HG03159 (cell line): Measurements from ENCODE around the gene MBOAT1.
"Not testable (repeated sequence)": the region's sequence is repeated elsewhere in the genome, so short reads cannot be mapped to it uniquely, and the experiment has no call there.

ENCODE experiments used
- ATAC-seq: cut with Tn5 transposase; IDR thresholded peaks from one replicate; pipeline ENCODE4 v1.9.1; 2021; ENCODE audit warnings: mild to moderate bottlenecking, moderate library complexity; ENCODE audit not compliant: unreplicated experiment

Gene MBOAT1

DNA sequence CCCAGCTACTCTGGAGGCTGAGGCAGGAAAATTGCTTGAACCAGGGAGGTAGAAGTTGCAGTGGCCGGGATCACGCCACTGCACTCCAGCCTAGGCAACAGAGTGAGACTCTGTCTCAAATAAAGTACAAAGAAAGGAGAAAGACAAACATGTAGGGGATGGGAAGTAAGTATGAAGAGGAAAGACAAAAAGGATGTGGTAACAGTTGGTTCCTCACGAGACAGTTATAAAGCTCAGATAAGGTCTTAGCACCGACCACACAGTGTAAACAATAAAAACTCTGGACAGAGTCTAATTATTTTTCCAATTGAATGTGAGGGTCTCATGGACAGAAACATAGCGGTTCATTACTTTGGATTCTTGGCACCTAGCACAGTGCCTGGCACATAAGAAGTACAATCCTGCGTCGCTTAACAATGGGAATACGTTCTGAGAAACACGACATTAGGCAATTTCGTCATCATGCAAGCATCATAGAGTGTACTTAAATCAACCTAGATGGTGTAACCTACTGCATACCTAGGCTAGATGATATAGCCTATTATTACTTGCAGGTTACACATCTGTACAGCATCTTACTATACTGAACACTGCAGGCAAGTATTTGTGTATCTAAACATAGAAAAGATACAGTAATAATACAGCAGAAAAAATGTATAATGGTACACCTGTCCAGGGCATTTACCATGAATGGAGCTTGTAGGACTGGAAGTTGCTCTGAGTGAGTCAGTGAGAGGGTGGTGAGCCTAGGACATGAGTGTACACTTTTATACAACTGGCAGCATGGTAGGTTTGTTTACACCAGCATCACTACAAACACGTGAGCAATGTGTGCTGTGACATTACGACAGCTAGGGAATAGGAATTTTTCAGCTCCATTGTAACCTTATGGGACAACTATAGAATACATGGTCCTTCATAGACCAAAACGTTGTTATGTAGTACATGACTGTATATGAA is 38.2 kb downstream of the MBOAT1 start:
- ATAC-seq, result peak; percentile 73

GRCh38 chr6:20172842-20173456 is 39.3 kb downstream of the MBOAT1 start:
- ATAC-seq, result no peak

DNA sequence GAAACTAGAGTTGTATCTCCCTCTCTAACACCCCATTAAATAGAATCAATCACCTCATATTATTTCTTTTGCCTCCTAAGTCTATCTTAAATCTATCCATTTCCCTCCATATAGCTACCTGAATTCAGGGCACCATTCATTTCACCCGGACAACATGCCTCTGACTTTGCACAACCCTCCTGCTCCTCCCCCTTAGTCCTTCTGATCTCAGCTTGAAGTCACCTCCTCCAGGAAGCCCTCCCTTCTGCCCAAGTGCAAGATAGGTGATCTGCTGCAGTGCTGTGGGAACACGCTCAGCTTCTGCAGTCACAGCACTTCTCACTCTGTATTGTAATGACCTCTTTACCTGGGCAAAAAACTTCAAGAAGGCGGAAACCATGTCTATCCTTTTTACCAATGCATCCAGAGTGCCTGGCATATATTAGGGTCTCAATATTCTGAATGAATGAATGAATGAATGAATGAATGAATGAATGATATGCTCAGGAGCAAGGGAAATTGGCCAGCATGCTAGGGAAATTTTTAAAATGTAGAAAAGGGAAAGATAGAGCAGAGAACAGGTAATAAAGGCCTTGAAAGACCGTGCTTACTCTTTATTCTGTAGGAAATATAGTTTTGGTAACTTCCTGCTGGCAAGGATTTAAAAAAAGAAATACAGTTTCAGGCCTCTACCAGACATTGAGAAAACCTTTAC is 41.7 kb downstream of the MBOAT1 start:
- ATAC-seq, result no peak

DNA sequence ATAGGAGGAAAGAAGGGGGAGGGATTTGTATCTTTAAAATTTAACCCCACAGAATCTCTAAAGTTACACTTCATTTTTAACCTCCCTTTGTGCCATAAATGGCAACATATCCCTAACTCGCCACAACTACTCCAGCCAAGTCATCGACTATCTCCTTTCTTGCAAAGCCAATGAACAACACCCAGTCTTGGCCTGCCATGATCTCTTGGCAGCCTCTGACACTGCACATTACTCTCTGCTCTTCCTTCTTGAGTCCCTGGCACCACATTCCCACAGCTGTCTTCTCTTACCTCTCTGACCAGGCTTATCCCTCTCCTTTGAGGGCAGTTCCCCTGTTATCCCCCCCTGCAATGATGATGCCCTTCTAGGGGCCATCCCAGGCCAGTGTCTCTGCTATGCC is 42.5 kb downstream of the MBOAT1 start:
- ATAC-seq, result no peak

GRCh38 chr6:20169119-20169557 is 43.1 kb downstream of the MBOAT1 start:
- no peak for ATAC-seq

DNA sequence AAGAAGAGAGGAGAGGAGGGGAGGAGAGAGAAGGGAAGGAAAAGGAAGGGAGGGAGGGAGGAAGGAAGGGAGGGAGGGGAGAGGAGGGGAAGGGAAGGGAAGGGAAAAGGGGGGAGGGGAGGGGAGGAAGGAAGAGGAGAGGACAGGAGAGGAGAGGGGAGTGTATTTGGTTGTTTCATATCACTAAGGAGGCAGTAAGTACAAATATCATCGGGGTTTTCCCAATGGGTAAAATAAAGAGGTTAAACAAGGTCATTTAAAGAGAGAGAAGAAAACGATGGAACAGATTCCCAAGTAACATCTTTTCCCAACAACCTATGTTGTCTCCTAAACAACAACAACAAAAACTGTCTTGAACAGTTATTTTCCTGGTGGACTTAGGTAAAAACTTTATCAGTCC is 43.6 kb downstream of the MBOAT1 start:
- ATAC-seq, result no peak

DNA sequence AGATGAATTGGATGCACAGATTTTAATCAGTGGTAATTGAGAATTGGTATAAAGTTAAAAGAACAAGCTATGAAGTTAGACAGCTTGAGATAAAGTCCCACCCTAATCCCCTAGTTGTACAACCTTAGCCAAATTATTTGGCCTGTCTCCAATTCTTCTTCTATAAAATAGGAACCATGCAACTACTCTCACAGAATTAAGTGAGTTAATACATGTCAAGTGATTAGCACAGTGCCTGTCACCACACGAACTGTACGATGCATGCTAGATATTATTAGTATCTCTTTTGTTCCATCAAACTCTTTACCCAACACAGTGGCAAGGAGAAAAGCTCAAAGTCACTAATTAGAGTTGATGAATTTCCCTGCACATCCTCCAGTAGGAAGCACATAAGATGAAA is 44.7 kb downstream of the MBOAT1 start:
- no peak for ATAC-seq

DNA sequence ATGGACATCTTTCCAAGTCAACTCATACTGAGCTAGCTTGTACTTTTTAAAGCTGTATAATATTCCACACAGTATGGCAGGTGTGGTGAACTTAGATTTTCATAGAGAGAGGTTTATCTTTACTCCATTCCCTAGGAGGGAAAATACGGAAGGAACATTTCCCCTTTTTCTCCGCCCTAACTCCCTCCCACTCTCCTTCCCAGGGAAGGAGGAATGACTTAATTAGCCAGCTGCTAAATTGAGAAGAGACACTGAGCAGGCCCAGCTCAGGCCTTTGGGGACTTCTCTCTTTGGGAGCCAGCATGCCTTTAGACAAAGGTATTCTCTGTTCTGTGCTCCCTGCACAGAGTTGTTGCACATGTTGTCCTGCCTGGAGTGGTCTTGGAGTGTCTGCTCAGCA is 46.1 kb downstream of the MBOAT1 start:
- no peak for ATAC-seq

DNA sequence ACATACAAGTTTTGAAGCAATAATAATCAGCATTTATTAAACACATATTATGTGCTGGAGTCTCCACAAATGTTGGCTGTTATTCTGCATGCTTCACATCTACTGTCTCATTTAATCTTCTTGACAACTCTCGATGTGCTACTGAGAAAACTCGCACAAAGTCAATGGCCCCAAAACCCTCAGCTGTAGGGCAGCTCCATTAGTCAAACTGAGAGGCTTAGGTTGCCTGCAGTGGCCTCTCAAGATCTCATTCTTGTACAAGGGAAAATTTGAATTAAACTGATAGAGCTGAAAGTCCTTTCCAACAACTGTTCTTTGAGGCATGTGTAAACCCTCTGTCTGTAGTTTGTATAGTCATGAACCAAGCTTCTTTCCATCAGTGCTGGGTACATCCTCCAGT is 49.8 kb downstream of the MBOAT1 start:
- no peak for ATAC-seq

DNA sequence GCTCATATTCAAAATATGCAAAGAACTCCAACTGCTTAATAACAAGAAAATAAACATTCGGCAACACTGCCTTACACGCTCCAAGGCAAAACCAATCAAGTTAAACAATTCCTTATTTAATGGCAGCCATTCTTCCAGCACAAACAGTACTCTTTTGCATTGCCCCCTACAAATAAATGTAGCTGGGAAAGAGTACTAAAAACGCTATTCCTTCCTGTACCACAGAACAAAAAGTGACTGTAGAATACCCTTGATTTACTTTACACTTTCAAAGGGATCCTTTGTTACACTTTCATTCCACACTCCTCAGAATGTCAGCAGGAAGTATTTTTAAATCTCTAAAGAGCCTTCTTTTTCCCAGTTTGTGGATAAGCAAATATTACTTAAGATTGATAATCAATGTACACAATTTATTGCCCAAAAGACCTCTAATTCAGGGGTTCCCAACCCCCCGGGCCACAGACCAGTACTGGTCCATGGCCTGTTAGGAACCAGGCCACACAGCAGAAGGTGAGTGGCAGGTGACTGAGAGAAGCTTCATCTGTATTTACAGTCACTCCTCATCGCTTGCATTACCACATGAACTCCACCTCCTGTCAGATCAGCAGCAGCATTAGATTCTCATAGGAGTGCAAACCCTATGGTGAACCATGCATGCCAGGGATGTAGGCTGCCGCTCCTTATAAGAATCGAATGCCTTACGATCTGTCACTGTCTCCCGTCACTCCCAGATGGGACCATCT is 51.6 kb downstream of the MBOAT1 start:
- ATAC-seq, result no peak

DNA sequence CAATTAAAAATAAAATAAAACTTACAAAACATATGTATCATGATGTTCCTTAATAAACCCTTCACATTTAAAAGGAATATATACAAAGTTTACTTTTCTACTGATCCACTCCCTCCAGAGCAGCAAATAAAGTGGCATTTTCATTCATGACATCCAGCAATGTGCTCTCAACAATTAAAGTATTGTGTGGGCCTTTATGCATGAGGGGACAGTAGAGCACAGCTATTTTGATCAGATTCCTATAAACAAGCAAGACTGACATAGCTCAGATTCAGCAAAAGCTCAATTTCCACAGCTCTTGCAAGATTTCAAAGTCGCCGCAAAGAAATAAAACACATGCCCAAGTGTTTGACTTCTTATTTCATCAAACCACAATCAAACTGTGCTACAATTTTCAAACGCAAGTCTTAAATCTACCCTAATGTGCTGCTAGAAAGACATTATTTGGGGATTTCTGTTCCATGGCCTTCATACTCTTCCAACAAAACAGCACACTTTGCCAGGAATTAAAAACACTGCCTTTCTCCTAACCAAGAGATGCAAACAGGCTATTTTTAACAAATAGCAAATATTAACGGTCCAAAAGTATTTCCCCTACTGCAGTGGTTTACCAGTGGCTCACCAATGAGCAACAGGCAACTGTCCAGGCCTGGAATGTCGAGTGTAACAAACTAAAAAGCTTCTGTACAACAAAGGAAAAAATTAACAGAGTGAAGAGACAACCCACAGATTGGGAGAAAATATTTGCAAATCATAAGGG is 52.3 kb downstream of the MBOAT1 start:
- no peak for ATAC-seq

- no peak for ATAC-seq
Observed at GRCh38 chr6:20159098-20159497, 53.2 kb downstream of the MBOAT1 start.

DNA sequence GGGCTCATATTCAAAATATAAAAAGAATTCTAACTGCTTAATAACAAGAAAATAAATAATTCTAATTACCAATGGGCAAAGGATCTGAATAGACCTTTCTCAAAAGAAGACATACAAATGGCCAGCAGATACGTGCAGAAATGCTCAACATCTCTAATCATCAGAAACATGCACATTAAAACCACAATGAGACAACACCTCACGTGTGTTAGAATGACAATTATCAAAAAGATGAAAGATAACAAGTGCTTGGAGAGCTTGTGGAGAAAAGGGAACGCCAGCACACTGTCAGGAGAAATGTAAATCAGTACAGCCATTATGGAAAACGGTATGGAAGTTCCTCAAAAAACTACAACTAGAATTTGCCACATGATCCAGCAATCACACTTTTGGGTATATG is 53.6 kb downstream of the MBOAT1 start:
- no peak for ATAC-seq

- ATAC-seq, result no peak
Observed at GRCh38 chr6:20156824-20157223, 55.4 kb downstream of the MBOAT1 start.

- ATAC-seq, result no peak
Observed at GRCh38 chr6:20154753-20155152, 57.5 kb downstream of the MBOAT1 start.

- no peak for ATAC-seq
Observed at GRCh38 chr6:20153194-20153593, 59.1 kb downstream of the MBOAT1 start.

GRCh38 chr6:20148433-20148832 is 63.8 kb downstream of the MBOAT1 start:
- ATAC-seq, result no peak

GRCh38 chr6:20147469-20147868 is 64.8 kb downstream of the MBOAT1 start:
- ATAC-seq, result no peak

DNA sequence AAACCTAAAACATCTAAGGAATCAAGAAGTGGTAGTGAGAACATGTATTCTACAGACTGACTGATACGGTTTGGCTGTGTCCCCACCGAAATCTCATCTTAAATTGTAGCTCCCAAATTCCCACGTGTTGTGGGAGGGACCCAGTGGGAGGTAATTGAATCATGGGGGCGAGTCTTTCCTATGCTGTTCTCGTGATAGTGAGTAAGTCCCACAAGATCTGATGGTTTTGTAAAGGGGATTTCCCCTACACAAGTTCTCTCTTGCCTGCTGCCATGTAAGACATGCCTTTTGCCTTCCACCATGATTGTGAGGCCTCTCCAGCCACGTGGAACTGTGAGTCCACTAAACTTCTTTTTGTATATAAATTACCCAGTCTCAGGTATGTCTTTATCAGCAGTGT is 65.4 kb downstream of the MBOAT1 start:
- not testable (repeated sequence) for ATAC-seq

DNA sequence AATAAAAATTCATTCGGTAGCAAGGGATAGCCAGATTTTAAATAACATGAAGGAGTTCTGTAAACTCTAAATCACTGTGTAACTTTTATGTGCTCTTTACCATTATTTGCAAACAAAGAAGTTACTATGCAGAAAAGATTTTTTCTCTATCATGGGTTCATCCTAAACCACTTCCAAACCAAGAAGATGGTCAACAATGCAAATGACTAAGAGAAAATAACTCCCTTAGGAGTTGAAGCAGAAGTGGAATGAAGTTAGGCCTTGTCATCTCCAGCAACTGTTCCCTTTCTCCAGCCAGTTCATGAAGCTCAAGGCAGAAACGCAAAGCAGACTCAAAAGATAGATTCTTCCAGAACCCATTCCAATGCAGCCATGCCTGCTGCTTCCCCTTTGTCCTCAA is 66.0 kb downstream of the MBOAT1 start:
- no peak for ATAC-seq
